ENCODE measurements around the gene CNTNAP2. TPM values are rescaled to one million over a fixed set of nuclear protein-coding genes. Genes with fewer than 3 reads are reported as not detected.

The CNTNAP2 gene
- total and polyA plus RNA-seq, 12 donors = 0.07 to 0.77 (median 0.24) TPM

DNA sequence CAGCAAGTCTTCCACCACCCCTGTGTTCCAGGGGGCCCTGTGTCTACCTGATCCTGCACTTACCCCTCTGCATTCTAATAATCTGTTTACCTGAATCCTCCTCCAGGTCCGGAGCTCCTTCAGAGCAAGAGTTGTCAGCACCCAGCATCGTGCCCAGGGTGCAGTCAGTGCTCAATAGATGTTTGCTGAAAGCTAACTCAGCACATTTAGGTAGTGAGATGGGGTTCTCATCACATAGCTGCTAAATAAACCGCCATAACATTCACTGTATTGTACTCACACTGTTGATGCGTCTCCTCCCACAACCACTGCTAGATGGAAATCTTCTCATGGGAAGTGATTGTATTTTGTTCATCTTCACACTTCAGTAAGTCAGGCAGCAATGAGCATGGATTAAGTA, 2097.5 kb downstream of the CNTNAP2 start:
- WGBS, 2 donors = 85 to 91% methylated on average over 4 of the region's 4 CpGs
- H3K27ac ChIP-seq = no peak overlapping the region
- TF ChIP-seq CTCF (IDR thresholded peaks at IDR 0.05) = no peak
- peaks cover 0 to 26% (median 13%) of the 10 kb centered on the region in 9 donors for H3K4me1 ChIP-seq
- H3K36me3 ChIP-seq = no peaks in the 10 kb centered on the region
- H3K9me3 ChIP-seq = no peaks in the 10 kb centered on the region
- peaks cover 0 to 5% (median 0%) of the 10 kb centered on the region in 7 donors for H3K27me3 ChIP-seq
- ATAC-seq (no peak), DNase-seq (no peak)
- intact Hi-C loops (cut with DNase I) = no loop called here
- H3K4me3 ChIP-seq = no peak overlapping the region

GRCh38 chr7:148218603-148219002, 2102.0 kb downstream of the CNTNAP2 start:
- ATAC-seq (no peak), DNase-seq (no peak)
- H3K4me1 ChIP-seq = no peaks in the 10 kb centered on the region
- no peak for TF ChIP-seq CTCF (IDR thresholded peaks at IDR 0.05)
- H3K27me3 ChIP-seq = no peaks in the 10 kb centered on the region
- no peaks in the 10 kb centered on the region for H3K36me3 ChIP-seq
- 89 to 94% methylated on average over 4 of the region's 4 CpGs for WGBS, 2 donors
- intact Hi-C loops (cut with DNase I) = no loop called here
- no peaks in the 10 kb centered on the region for H3K9me3 ChIP-seq
- no peak overlapping the region for H3K27ac ChIP-seq
- no peak overlapping the region for H3K4me3 ChIP-seq

DNA sequence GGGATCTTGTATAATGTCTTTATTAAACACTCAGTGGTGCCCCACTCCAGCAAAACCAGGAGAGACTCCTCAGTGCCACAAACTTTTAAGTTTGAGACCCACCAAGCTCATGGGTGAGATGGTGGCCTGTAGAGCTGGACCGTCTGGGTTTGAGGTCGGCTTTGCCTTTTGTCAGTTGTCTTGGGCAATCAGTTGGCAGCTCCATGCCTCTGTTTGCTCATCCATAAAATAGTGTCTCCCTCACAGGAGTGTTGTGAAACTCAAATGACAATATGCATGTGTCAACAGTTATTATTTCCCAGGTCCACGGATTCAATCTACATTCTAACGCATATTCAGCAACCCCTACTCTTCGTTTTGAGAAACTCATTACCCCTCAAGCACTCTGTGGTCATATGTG, 2106.1 kb downstream of the CNTNAP2 start:
- H3K27ac ChIP-seq = no peak overlapping the region
- no peak for DNase-seq
- no peak for TF ChIP-seq CTCF (IDR thresholded peaks at IDR 0.05)
- H3K27me3 ChIP-seq = peaks cover 0 to 6% (median 0%) of the 10 kb centered on the region in 7 donors
- WGBS, 2 donors = 65% methylated on average over 5 of the region's 5 CpGs
- intact Hi-C loops (cut with DNase I) = no loop called here
- H3K9me3 ChIP-seq = peaks cover 0 to 4% (median 0%) of the 10 kb centered on the region in 11 donors
- no peaks in the 10 kb centered on the region for H3K4me1 ChIP-seq
- no peaks in the 10 kb centered on the region for H3K36me3 ChIP-seq
- no peak overlapping the region for H3K4me3 ChIP-seq
- ATAC-seq = no peak

GRCh38 chr7:148223160-148223559, 2106.6 kb downstream of the CNTNAP2 start:
- DNase-seq (no peak), ATAC-seq (no peak)
- Histone ChIP-seq H3K4me3 (no peak overlapping the region), H3K9me3 (peaks cover 0 to 4% (median 0%) of the 10 kb centered on the region in 11 donors), H3K4me1 (no peaks in the 10 kb centered on the region), H3K36me3 (no peaks in the 10 kb centered on the region), H3K27me3 (peaks cover 0 to 6% (median 0%) of the 10 kb centered on the region in 7 donors), H3K27ac (no peak overlapping the region)
- WGBS, 2 donors = 58 to 71% methylated on average over 1 of the region's 1 CpG
- intact Hi-C loops (cut with DNase I) = no loop called here
- TF ChIP-seq CTCF (IDR thresholded peaks at IDR 0.05) = no peak

Data from heart right ventricle (tissue), 16 donors.